ENCODE results near the gene BRAT1.

The BRAT1 gene

DNA sequence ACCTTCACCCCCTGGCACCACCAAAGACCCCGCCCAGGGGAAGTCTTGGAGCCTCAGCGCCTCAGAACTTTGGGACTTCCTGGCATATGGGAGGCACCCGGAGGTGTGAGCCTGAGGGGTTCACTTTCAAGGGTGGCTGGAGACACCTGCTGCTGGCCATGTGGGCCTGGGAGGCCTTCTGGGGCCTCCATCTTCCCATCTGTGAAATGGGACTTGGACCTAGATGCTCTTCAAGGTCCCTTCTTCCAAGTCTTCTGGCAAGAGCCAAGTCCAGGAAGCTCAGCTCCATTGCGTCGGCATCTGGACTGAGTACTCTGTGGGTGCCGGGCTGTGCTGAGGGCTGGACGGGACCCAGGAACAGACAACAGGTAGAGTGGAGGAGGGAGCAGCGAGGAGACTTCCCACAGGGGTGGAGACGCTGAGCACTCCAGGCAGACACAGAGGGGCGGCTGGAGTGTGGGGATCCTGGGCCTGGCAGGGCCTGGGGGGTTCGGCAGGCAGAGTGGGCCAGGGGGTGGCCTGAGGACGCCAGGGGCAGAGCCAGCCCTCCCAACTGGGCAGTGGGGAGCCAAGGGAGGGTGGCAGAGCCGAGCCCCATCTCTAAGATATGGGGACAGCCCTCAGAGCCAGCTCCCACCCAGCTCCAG, 45.1 kb downstream of the BRAT1 start:
- DNase-seq (ENCODE audit: low spot score), result no peak

DNA sequence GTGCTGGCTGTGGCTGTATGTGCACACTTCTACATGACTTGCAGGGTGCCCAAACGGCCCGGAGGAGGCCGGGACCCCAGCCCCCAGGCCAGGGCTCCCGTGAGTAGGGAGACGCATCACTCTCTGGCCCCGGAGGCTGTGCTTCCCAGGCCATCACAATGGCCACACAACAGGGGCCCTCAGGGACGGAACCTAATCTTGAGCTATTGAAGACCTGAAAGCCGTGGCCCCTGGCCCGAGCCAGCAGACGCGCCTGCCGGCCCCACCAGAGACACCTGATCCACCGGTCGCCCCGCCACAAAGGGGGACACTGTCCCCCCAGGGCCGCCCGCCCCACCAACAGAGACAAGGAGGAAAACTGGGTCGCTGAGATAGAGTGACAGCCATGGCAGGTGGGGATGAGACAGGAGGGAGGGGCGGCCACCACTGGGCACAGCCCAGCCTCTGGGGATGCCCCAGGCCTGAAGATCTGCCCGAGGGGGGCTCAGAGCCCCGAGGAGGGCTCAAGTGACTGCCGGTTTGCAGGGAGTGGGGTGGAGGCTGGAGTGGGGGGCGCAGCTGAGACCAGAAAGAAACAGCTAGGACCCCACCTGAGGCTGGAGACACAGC, 45.9 kb downstream of the BRAT1 start:
- DNase-seq (ENCODE audit: low spot score), result no peak

DNA sequence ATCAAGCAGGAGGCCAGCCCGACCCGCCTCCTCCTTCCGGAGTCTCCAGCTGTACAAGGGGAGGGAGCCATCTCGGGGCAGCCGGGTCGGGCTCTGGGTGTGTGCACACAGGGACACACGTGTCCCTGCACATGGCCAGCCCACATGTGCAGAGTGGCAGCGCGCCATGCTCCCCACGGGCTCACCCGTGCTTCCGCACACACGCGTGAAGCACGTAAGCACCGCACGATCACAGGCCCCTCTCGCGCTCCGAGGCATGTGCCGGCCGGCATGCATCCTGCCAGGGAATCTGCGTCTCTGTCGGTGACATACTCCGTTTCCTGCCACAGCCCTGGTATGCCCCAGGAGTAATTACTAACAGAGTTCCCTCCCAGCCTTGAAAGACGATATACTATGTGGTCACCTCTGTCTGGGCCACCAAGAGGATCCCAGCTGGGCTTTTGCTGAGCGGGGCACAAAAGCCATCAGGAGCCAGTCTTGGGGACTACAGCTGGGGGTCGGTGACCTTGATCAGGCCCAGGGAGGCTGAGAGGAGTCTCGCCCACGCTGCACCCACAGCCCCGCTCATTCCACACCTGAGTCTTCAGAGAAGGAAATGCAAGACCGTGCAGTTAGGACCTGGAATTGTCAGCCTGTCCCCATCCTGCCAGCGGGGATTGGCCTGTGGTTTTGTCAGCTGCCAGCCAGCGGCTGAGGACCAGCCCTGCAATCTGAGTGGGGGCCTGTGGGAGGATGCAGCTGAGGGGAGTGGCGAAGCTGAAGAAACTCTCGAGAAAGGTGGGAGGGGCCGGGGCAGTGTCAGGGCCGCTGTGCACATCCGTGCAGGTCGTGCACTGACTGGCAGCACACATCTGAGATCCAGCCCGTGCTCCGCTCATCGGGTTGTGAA, 46.8 kb downstream of the BRAT1 start:
- no peak for DNase-seq (ENCODE audit: low spot score)

DNA sequence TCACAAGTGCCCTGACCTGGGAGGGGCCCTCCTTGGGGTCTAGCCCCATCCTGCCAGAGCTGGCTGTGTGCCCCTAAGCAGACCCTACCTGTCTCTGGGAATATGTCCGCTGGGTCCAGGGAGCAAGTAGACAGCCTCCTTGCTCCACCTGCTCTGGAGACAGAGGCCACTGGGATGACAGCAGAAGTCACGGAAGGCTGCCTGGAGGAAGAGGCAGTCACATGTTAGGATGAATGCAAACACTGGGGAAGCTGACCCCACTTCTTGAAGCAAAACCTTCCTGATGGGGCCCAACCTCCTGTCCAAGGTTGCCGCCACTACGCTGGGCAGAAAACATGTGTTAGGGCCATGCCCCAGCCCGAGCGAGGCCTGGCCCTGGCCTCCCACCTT, 47.4 kb downstream of the BRAT1 start:
- DNase-seq (ENCODE audit: low spot score), result no peak

DNA sequence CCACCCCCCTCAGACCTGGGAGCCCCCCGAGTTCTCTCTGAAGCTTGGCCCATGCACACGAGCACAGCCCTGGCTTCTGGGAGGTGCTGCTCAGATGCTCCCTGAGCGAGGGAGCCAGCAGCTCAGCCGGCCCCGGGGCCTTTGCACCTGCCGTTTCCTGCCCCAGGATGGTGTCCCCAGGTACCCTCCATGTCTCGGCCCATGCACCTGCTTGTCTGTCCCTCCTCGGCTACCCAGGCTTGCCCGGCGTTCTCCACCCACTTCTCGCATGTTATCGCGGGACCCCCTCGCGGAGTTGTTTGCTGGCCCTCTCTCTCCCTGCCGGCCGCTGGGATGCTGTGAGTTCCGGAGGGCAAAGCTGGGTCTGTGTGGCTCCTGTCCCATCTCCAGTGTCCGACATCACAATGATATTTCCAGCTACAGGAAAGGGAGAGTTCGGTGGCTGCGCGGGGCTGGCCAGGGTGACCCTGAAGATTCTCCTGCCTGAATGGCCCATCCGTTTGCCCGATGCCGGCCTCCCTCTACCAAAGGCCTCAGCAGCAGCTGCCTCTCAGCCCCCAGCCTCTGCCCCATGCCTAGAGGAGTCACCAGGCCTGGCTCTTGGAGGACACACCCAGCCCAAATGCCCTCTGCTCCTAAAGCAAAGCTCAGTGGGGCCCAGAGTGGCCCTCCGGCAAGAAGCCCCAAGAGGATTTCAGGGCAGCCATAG, 48.0 kb downstream of the BRAT1 start:
- DNase-seq (ENCODE audit: low spot score), result no peak

- no peak for DNase-seq (ENCODE audit: low spot score)
These were observed 49.9 kb downstream of the BRAT1 start for GRCh38 chr7:2505401-2505800.

- DNase-seq (ENCODE audit: low spot score), result no peak
These were observed 50.4 kb downstream of the BRAT1 start for GRCh38 chr7:2504889-2505375.

DNA sequence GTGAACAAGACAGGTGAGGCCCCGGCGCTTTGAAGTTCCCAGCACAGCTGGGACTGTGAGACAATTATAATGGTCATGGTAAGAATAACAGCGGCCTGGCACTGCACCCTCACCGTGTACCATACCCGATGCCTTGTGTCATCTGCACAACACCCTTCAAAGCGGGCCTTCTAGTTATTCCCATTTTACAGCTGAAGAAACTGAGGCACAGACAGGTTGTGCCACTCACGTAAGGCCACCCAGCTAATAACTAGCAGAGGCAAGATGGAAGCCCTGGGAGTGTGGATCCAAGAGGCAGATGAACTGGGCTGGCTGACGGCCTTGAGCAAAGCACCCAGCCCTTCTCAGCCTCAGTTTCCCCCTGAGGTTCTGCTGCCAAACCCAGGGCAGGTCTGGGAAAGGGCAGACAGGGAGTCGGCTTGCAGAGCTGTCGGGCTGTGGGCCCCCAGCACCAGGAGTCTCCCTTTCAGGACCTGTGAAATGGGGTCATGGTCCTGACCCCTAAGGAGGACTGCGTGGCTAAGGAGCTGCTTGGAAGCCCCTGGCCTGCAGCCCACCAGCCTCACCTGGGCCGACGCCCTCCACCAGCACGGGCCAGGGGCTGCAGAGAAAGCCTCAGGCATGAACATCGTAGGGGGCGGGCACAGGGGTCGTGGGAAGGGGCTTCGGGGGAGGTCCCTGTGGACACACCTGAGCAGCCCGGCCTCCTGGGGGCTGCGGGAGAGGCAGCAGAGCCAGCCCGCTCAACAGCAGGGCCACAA, 51.0 kb downstream of the BRAT1 start:
- DNase-seq (ENCODE audit: low spot score), result no peak

GRCh38 chr7:2503056-2503941, 52.0 kb downstream of the BRAT1 start:
- no peak for DNase-seq (ENCODE audit: low spot score)

GRCh38 chr7:2502647-2502966, 52.7 kb downstream of the BRAT1 start:
- DNase-seq (ENCODE audit: low spot score), result no peak

- no peak for DNase-seq (ENCODE audit: low spot score)
These were observed 53.2 kb downstream of the BRAT1 start for GRCh38 chr7:2501947-2502646.

- DNase-seq (ENCODE audit: low spot score), result no peak
These were observed 54.6 kb downstream of the BRAT1 start for GRCh38 chr7:2500701-2501100.

DNA sequence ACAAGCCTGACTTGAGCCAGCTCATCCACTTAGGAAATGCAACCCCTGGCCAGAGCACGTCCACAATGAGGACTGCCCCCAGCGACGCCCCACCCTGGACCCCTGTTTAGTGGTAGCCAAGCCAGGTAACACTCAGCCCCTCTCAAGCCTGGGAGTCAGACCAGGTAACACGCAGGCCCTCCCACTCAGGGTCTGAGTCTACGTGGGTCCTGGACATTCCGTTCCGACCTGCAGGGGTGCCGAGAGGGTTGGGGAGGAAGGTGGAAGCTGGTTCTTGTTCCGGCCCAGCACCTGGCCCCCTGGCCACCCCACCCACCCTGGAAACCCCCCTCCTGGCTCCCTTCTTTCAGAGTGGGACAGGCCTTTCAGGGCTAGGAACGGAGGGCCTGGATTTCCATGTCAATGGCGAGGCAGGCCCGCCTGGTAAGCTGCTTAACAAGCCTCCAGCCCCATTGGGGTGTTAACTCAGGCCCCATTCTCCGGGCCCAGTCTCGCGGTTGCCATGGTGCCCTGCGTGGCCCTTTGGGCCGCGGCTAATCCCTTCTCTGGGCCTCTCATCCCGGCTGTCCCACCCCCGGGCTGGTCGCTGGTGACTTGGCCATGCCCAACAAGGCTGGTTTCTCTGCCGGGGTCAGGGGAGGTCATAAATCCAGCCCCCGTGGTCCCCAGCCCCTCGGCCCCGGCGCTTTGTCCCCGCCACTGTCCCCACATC, 55.4 kb downstream of the BRAT1 start:
- DNase-seq (ENCODE audit: low spot score), result no peak

DNA sequence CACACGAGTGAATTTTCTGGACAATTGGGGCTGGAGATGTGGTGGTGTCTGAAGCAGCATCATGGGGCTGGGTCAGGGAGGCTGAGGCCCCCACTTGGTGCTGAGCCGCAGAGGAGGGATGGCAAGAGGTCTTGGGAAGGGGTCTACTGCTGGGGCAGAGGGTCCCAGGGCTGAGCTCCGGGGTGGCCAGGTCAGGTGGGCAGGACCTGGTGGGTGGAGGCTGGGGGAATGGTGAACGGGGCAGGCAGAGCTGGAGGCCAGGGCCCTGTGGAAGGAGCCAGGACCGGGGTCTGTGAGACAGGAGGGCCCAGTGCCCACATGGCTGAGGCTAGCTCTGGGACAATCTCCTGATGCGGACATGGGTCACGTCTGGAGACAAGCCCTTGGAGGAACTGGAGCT, 56.1 kb downstream of the BRAT1 start:
- DNase-seq (ENCODE audit: low spot score), result no peak

DNA sequence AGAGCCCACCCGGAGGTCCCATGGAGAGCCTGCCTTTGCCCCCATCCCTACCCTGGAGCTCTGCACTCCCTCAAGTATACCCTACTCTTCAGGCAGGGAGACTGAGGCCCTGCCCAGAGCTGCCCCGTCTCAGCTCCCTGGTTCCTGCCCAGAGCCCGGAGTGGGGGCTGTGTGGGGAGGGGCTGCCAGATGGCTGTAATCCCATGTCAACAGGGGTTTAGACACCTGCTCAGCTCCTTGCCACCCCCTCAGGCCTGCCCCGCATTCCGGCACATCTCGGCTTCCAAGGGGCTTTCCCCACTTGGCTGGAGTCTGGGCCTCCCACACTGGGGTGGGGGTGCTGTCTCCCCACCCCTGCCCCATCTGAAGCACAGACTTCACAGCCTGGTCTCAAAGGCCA, 56.6 kb downstream of the BRAT1 start:
- no peak for DNase-seq (ENCODE audit: low spot score)

DNA sequence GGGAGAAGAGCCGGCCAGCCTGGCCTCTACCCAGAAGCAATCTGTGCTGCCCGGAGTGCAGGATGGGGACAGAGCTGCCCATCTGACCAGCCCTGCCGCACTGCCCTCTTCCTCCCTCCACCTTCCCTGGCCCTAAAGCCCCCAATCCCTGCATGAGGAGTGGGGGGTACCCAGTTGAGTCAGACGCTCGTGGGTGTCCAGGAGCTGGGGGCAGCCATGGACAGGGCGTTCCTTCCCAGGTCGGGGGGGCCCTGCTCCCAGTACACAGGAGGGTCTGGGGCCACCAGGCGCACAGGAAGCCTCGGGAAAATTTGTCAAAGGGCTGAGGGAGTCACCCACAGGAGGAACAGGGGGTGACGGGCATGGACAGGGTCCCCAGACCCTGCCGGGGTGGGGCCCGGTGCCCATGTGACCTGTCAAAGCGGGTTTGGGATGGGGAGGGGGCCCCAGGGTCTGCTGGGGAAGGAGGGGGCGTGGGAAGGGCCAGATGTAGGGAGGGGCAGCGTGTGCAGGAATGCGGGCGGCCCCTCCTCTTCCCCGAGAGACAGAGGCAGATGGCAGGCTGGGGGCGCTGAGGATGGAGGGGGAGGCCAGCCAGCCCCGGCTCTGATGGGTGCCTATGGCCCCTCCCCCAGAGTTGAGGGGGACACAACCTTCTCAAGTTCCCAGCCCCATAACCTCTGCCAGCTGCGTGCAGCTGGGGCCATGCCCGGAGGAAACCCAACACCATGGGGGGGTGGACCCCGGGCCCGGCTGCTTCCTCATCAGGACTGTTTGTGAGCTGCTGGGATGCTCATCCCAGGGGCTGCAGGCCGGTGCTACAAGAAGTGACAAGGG, 57.6 kb downstream of the BRAT1 start:
- DNase-seq (ENCODE audit: low spot score), result peak; percentile 86

GRCh38 chr7:2497065-2497464, 58.3 kb downstream of the BRAT1 start:
- DNase-seq (ENCODE audit: low spot score), result no peak

DNA sequence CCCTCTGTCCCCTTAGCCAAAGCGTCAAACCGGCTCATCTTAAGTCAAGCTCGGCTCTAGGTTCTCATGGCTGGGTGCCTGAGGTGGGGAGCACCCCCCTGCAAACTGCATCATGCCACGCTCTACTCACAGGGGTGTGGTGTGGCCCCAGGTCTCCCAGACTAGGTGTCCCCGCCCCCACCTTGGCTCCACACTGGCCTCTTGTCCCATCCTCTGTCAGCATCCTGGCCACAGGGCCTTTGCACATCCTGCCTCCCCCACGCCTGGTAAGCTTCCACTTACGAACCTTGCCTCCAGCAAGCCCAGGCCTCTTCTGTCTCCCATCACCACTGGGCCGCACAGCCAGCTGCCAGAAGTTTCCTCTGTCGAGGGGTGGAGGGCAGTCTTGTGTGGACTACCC, 58.9 kb downstream of the BRAT1 start:
- DNase-seq (ENCODE audit: low spot score), result no peak
